Astrocyte (in vitro differentiated cells and primary cell): Measurements from ENCODE around the gene RPL6. TPM values are rescaled to one million over a fixed set of nuclear protein-coding genes. Genes with fewer than 3 reads are reported as not detected.
"Not testable (repeated sequence)": the region's sequence is repeated elsewhere in the genome, so short reads cannot be mapped to it uniquely, and the experiment has no call there.

Source experiments
- DNase-seq: peaks from one replicate; pipeline ENCODE4 v3.0.0-alpha.2; 2010; ENCODE audit warnings: low read depth
- FAIRE-seq: peaks from 2 replicates; lab custom pipeline; 2011; peaks lifted over from hg19 to GRCh38; lab: Jason Lieb, UNC
- H2AFZ ChIP-seq: 2 replicates; pipeline ENCODE4 v1.6.0; 2012; ENCODE audit warnings: low read depth, low read length, inconsistent platforms
- H3K27ac ChIP-seq: 2 replicates; pipeline ENCODE4 v1.5.1; 2011; ENCODE audit warnings: low read depth, low read length, inconsistent platforms
- H3K27me3 ChIP-seq: 2 replicates; pipeline ENCODE4 v1.6.0; 2011; ENCODE audit warnings: low read length, inconsistent platforms; ENCODE audit not compliant: insufficient read depth
- H3K36me3 ChIP-seq: 2 replicates; pipeline ENCODE4 v1.5.1; 2011; ENCODE audit warnings: low read length, inconsistent platforms; ENCODE audit not compliant: insufficient read depth
- H3K4me1 ChIP-seq: 2 replicates; pipeline ENCODE4 v1.5.1; 2011; ENCODE audit warnings: low read length, inconsistent platforms; ENCODE audit not compliant: insufficient read depth
- H3K4me2 ChIP-seq: 2 replicates; pipeline ENCODE4 v1.6.0; 2012; ENCODE audit warnings: low read length, inconsistent platforms
- H3K4me3 ChIP-seq: 2 replicates; pipeline ENCODE4 v1.5.1; 2011; ENCODE audit warnings: low read depth, mild to moderate bottlenecking, low read length, inconsistent platforms; ENCODE audit not compliant: insufficient read depth
- H3K79me2 ChIP-seq: 2 replicates; pipeline ENCODE4 v1.6.0; 2012; ENCODE audit warnings: mild to moderate bottlenecking, low read length, inconsistent platforms; ENCODE audit not compliant: insufficient read depth
- H3K9ac ChIP-seq: 2 replicates; pipeline ENCODE4 v1.6.0; 2012; ENCODE audit warnings: mild to moderate bottlenecking, low read length, inconsistent platforms
- H3K9me3 ChIP-seq: 2 replicates; pipeline ENCODE4 v1.5.1; 2012; ENCODE audit warnings: low read depth, mild to moderate bottlenecking, low read length, inconsistent platforms; ENCODE audit not compliant: insufficient read depth
- H4K20me1 ChIP-seq: 2 replicates; pipeline ENCODE4 v1.6.0; 2012; ENCODE audit warnings: low read length, inconsistent platforms; ENCODE audit not compliant: insufficient read depth
- H3K27ac Mint-ChIP-seq: one replicate; pipeline ENCODE4 v1.8.0; 2021; ENCODE audit warnings: mild to moderate bottlenecking, mixed read lengths; ENCODE audit not compliant: unreplicated experiment
- H3K27me3 Mint-ChIP-seq: one replicate; pipeline ENCODE4 v1.8.0; 2021; ENCODE audit warnings: low read depth, mixed read lengths; ENCODE audit not compliant: unreplicated experiment
- H3K36me3 Mint-ChIP-seq: one replicate; pipeline ENCODE4 v1.8.0; 2021; ENCODE audit warnings: low read depth, mixed read lengths; ENCODE audit not compliant: unreplicated experiment
- H3K4me1 Mint-ChIP-seq: one replicate; pipeline ENCODE4 v1.8.0; 2021; ENCODE audit warnings: low read depth, mixed read lengths; ENCODE audit not compliant: unreplicated experiment
- H3K4me3 Mint-ChIP-seq: one replicate; pipeline ENCODE4 v1.8.0; 2021; ENCODE audit warnings: mild to moderate bottlenecking, moderate library complexity, mixed read lengths; ENCODE audit not compliant: unreplicated experiment
- H3K9me3 Mint-ChIP-seq: one replicate; pipeline ENCODE4 v1.8.0; 2021; ENCODE audit warnings: mild to moderate bottlenecking, mixed read lengths; ENCODE audit not compliant: unreplicated experiment
- EZH2 ChIP-seq: IDR thresholded peaks from 2 replicates; pipeline ENCODE4 v1.6.1; 2012; ENCODE audit warnings: mild to moderate bottlenecking, low read length, inconsistent platforms; ENCODE audit not compliant: insufficient read depth
- total RNA-seq: library from RNA; stranded (reverse); gene quantifications from 2 replicates; pipeline ENCODE4 v1.2.1, GENCODE V29; 2021
- TF ChIP-seq, protein P1 (sequence below): IDR thresholded peaks from 2 replicates; pipeline ENCODE4 v1.5.1; 2011; ENCODE audit warnings: low read depth, mild to moderate bottlenecking, inconsistent platforms, low read length, moderate library complexity; ENCODE audit not compliant: insufficient read depth

The RPL6 gene
- total RNA-seq, 1 donor from 2014 or later, result 1,136 TPM

DNA sequence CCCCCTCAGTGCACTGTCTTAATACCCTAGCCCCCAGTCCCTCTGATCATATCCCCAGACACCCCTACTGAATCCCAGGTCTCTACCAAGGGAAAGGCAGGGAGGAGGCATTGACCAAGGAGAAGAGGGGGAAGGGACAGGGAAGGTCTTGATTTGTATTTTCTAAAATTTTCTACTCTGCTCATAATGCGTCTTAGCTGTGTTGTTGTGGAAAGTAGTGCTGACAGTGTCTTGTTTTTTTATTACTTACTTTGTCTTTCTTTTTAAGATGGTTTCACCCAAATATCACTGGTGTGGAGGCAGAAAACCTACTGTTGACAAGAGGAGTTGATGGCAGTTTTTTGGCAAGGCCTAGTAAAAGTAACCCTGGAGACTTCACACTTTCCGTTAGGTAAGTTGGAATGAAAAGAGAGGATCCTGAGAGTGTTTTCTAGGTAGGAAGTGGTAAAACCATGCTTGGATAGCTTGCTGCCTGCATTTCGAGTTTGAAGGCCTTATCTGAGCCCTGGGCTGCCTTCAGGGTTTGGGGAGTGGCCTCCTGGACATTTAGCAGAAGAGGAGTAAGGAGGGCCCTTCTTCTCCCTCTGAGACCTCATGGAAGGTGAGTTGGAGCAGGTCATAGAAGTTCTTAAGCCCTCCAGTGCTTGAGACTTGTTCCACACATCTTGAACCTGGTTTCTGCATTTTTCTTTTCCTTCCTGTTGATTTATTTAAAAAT, 36.8 kb upstream of the RPL6 start:
- Mint-ChIP-seq H3K9me3 (no peaks in the 10 kb centered on the region), H3K4me3 (no peak overlapping the region), H3K4me1 (no peaks in the 10 kb centered on the region), H3K36me3 (no peaks in the 10 kb centered on the region), H3K27ac (no peak overlapping the region), H3K27me3 (no peaks in the 10 kb centered on the region)
- FAIRE-seq (no peak), DNase-seq (no peak)
- H3K27me3 ChIP-seq, result no peaks in the 10 kb centered on the region
- H3K79me2 ChIP-seq, result peaks cover 45% of the 10 kb centered on the region
- no peak overlapping the region for H3K4me2 ChIP-seq
- TF ChIP-seq, protein P1, sequence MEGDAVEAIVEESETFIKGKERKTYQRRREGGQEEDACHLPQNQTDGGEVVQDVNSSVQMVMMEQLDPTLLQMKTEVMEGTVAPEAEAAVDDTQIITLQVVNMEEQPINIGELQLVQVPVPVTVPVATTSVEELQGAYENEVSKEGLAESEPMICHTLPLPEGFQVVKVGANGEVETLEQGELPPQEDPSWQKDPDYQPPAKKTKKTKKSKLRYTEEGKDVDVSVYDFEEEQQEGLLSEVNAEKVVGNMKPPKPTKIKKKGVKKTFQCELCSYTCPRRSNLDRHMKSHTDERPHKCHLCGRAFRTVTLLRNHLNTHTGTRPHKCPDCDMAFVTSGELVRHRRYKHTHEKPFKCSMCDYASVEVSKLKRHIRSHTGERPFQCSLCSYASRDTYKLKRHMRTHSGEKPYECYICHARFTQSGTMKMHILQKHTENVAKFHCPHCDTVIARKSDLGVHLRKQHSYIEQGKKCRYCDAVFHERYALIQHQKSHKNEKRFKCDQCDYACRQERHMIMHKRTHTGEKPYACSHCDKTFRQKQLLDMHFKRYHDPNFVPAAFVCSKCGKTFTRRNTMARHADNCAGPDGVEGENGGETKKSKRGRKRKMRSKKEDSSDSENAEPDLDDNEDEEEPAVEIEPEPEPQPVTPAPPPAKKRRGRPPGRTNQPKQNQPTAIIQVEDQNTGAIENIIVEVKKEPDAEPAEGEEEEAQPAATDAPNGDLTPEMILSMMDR, result no peak
- TF ChIP-seq EZH2, result no peak
- no peak overlapping the region for H3K27ac ChIP-seq
- no peaks in the 10 kb centered on the region for H3K4me1 ChIP-seq
- peaks cover 12% of the 10 kb centered on the region for H3K36me3 ChIP-seq
- no peak overlapping the region for H2AFZ ChIP-seq
- H3K4me3 ChIP-seq, result no peak overlapping the region
- peaks cover 31% of the 10 kb centered on the region for H4K20me1 ChIP-seq
- no peak overlapping the region for H3K9ac ChIP-seq
- no peaks in the 10 kb centered on the region for H3K9me3 ChIP-seq

DNA sequence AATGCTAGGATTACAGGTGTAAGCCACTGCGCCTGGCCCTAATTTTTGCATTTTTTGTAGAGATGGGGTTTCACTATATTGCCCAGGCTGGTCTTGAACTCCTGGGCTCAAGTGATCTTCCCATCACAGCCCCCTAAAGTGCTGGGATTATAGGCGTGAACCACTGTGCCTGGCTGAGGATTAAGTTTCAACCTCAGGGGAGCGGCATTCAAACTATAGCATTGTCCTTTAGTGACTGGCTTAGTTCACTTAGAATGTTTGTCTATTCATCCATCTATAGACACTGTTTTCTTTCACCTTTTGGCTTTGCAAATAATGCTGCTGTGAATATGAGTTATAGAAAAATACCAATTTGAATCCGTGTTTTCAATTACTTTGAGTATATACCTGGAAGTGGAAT, 34.5 kb upstream of the RPL6 start:
- no peaks in the 10 kb centered on the region for H3K27me3 Mint-ChIP-seq
- no peak overlapping the region for H3K4me3 ChIP-seq
- no peaks in the 10 kb centered on the region for H3K4me1 Mint-ChIP-seq
- DNase-seq (no peak), FAIRE-seq (no peak)
- no peak overlapping the region for H3K4me2 ChIP-seq
- peaks cover 64% of the 10 kb centered on the region for H3K79me2 ChIP-seq
- no peaks in the 10 kb centered on the region for H3K36me3 Mint-ChIP-seq
- no peak overlapping the region for H3K4me3 Mint-ChIP-seq
- H3K9me3 Mint-ChIP-seq, result no peaks in the 10 kb centered on the region
- no peaks in the 10 kb centered on the region for H3K4me1 ChIP-seq
- no peak for TF ChIP-seq EZH2
- TF ChIP-seq, protein P1, result no peak
- H3K27ac Mint-ChIP-seq, result no peak overlapping the region
- H3K36me3 ChIP-seq, result peaks cover 6% of the 10 kb centered on the region
- H3K27me3 ChIP-seq, result no peaks in the 10 kb centered on the region
- no peaks in the 10 kb centered on the region for H3K9me3 ChIP-seq
- H3K9ac ChIP-seq, result no peak overlapping the region
- H3K27ac ChIP-seq, result no peak overlapping the region
- peaks cover 42% of the 10 kb centered on the region for H4K20me1 ChIP-seq
- H2AFZ ChIP-seq, result no peak overlapping the region

GRCh38 chr12:112440653-112441052, 31.2 kb upstream of the RPL6 start:
- not testable (repeated sequence) for H3K4me3 Mint-ChIP-seq

More at GRCh38 chr12:112440653-112441052, 31.2 kb upstream of the RPL6 start:
- not testable (repeated sequence) for H3K27ac ChIP-seq, H3K4me3 ChIP-seq, H3K27ac Mint-ChIP-seq, FAIRE-seq, H3K36me3 ChIP-seq, H3K4me1 Mint-ChIP-seq, H3K27me3 Mint-ChIP-seq, H3K9ac ChIP-seq, H3K4me1 ChIP-seq, H3K36me3 Mint-ChIP-seq, H3K9me3 ChIP-seq, H2AFZ ChIP-seq, H3K9me3 Mint-ChIP-seq, H3K27me3 ChIP-seq, DNase-seq, H3K4me2 ChIP-seq
- Histone ChIP-seq H3K79me2 (peaks cover 89% of the 10 kb centered on the region), H4K20me1 (peaks cover 65% of the 10 kb centered on the region)
